Nephron (organoid): Measurements from ENCODE around the gene PLD1.
A peak's percentile ranks its signal among the peaks of the same experiment; 100 is the strongest.

ENCODE experiments used
- H3K27ac Mint-ChIP-seq, 3 experiments: 2 replicates each; pipeline ENCODE4 v1.8.0; 2020; ENCODE audit warnings: mixed read lengths in 3 of 3, mild to moderate bottlenecking in 2 of 3, moderate library complexity in 1 of 3
- H3K27me3 Mint-ChIP-seq: 2 replicates; pipeline ENCODE4 v1.8.0; 2021; ENCODE audit warnings: low read depth, mild to moderate bottlenecking, moderate library complexity, mixed read lengths
- H3K36me3 Mint-ChIP-seq: 2 replicates; pipeline ENCODE4 v1.8.0; 2020; ENCODE audit warnings: low read depth, mixed read lengths
- H3K4me1 Mint-ChIP-seq: 2 replicates; pipeline ENCODE4 v1.8.0; 2020; ENCODE audit warnings: mixed read lengths
- H3K4me3 Mint-ChIP-seq, 3 experiments: 2 replicates each; pipeline ENCODE4 v1.8.0; 2020; ENCODE audit warnings: mild to moderate bottlenecking in 3 of 3, mixed read lengths in 3 of 3, moderate library complexity in 2 of 3
- H3K9me3 Mint-ChIP-seq: 2 replicates; pipeline ENCODE4 v1.8.0; 2020; ENCODE audit warnings: mixed read lengths
- CTCF ChIP-seq, 3 experiments: fragments of 200-600 bp; sonication (generic); IDR thresholded peaks; one replicate each; pipeline ENCODE4 v1.5.0; 2021; ENCODE audit warnings: antibody characterized with exemption in 3 of 3; ENCODE audit not compliant: unreplicated experiment in 3 of 3

Gene PLD1

GRCh38 chr3:171770689-171771620 lies 39.3 kb downstream of the PLD1 start:
- TF ChIP-seq CTCF (IDR thresholded peaks at IDR 0.05; ENCODE audit: unreplicated experiment in 3 of 3), result no peak
- Mint-ChIP-seq H3K9me3 (no peaks in the 10 kb centered on the region), H3K27ac (peak overlapping the region; percentile 81 to 97 (median 96)), H3K27me3 (no peaks in the 10 kb centered on the region), H3K4me1 (peaks cover 35% of the 10 kb centered on the region), H3K4me3 (peak overlapping the region; percentile 84 to 94 (median 92)), H3K36me3 (no peaks in the 10 kb centered on the region)

DNA sequence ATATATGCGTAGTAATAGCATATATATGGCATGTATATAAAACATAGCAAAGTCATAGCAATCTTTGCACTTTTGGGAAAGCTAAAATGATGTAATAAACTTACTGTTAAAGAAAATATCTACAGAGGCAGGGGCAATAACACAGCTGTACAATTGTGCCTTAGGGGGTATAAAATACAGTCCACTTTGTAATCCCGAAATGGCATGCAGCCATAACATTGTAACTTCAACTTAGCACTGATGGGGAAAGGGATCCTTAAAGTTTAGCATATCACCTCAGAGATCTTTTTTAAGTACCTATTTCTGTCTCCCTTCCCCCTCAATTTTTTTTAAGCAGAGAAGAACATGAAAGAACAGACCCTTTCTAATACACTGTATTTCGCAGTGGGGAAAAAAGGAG lies 40.8 kb downstream of the PLD1 start:
- H3K36me3 Mint-ChIP-seq, result no peaks in the 10 kb centered on the region
- peak overlapping the region; percentile 59 to 80 (median 75) for H3K4me3 Mint-ChIP-seq
- TF ChIP-seq CTCF (IDR thresholded peaks at IDR 0.05; ENCODE audit: unreplicated experiment in 3 of 3), result no peak
- H3K27ac Mint-ChIP-seq, result peak overlapping the region; percentile 15 to 48 (median 33)
- no peaks in the 10 kb centered on the region for H3K27me3 Mint-ChIP-seq
- no peaks in the 10 kb centered on the region for H3K9me3 Mint-ChIP-seq
- peaks cover 35% of the 10 kb centered on the region for H3K4me1 Mint-ChIP-seq

GRCh38 chr3:171768986-171769385 lies 41.3 kb downstream of the PLD1 start:
- peak overlapping the region; percentile 42 to 80 (median 68) for H3K4me3 Mint-ChIP-seq
- TF ChIP-seq CTCF (IDR thresholded peaks at IDR 0.05; ENCODE audit: unreplicated experiment in 3 of 3), result no peak
- H3K9me3 Mint-ChIP-seq, result no peaks in the 10 kb centered on the region
- H3K4me1 Mint-ChIP-seq, result peaks cover 35% of the 10 kb centered on the region
- peak overlapping the region in 1 of 3 experiments; percentile 15 for H3K27ac Mint-ChIP-seq
- no peaks in the 10 kb centered on the region for H3K36me3 Mint-ChIP-seq
- H3K27me3 Mint-ChIP-seq, result no peaks in the 10 kb centered on the region

GRCh38 chr3:171768281-171768900 lies 41.9 kb downstream of the PLD1 start:
- Mint-ChIP-seq H3K9me3 (no peaks in the 10 kb centered on the region), H3K27ac (peak overlapping the region in 2 of 3 experiments; percentile 15 to 24), H3K27me3 (no peaks in the 10 kb centered on the region), H3K4me3 (peak overlapping the region in 2 of 3 experiments; percentile 32 to 43), H3K36me3 (no peaks in the 10 kb centered on the region), H3K4me1 (peaks cover 35% of the 10 kb centered on the region)
- TF ChIP-seq CTCF (IDR thresholded peaks at IDR 0.05; ENCODE audit: unreplicated experiment in 3 of 3), result no peak

DNA sequence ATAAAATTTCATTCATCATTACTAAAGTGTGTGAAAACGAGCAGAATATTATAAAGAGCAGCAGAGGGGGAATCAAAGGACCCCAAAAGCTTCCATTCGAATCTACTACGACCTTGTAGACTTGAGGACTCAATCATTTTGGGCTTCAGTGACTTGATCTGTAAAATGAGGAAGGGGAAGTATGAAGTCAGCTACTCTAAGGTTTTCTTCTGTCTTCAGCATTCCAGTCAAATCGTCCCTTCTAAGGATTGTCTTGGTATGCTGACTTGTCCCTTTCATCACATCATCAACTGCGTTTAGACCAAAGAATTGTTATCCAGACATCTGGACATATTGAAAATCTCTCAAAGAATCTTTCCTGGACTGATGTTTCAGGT lies 44.8 kb downstream of the PLD1 start:
- H3K27me3 Mint-ChIP-seq, result no peaks in the 10 kb centered on the region
- peaks cover 17% of the 10 kb centered on the region for H3K4me1 Mint-ChIP-seq
- H3K36me3 Mint-ChIP-seq, result no peaks in the 10 kb centered on the region
- no peak for TF ChIP-seq CTCF (IDR thresholded peaks at IDR 0.05; ENCODE audit: unreplicated experiment in 3 of 3)
- H3K27ac Mint-ChIP-seq, result no peak overlapping the region
- no peak overlapping the region for H3K4me3 Mint-ChIP-seq
- no peaks in the 10 kb centered on the region for H3K9me3 Mint-ChIP-seq
